Hematopoietic multipotent progenitor cell treated with erythropoietin and hydrocortisone succinate and interleukin-3 and kit ligand, for 15 days (in vitro differentiated cells): ENCODE results near the gene TYW3.
"Not testable (repeated sequence)": the region's sequence is repeated elsewhere in the genome, so short reads cannot be mapped to it uniquely, and the experiment has no call there.

ENCODE experiments used
- DNase-seq: peaks from one replicate; pipeline ENCODE4 v3.0.0-alpha.2; 2015; ENCODE audit warnings: low spot score

Gene TYW3

GRCh38 chr1:74731399-74732052 lies 1.4 kb upstream of the TYW3 start:
- no peak for DNase-seq

- not testable (repeated sequence) for DNase-seq
Measured at GRCh38 chr1:74732071-74732946, 643 bp upstream of the TYW3 start.

DNA sequence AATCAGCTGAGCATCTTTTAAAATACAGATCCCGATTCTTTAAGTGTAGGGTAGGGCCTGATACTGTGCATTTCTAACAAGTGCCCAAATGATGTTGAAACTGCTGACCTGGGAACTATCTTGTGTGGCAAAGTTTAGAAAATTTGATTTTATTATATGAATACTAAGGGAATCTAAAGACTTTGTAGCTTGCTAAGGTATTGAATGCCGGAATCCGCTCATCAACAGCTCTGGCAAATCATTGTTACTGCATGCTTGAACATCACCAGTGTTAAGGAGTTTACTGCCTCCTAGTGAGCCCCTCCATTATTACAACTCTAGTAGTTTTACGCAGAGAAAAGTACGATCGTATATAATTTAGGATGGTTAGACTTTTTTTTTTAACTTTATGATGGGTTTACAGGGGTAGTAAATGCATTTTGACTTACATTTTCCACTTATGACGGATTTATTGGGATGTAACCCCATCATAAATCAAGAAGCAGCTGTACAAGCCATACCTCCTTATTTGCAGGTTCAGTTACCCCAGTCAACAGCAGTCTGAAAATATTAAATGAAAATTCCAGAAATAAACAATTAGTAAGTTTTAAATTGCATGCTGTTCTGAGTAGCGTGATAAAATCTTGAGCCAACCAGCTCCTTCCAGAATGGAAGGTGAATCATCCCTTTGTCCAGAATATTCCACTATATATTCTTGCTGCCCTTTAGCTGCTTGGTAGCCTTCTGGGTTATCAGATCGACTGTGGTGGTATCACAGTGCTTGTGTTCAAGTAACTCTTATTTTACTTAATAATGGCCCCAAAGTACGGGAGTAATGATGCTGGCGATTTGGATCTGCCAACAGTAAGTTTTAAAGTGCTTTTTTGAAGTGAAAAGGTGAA lies 892 bp downstream of the TYW3 start:
- DNase-seq, result peak; percentile 56

DNA sequence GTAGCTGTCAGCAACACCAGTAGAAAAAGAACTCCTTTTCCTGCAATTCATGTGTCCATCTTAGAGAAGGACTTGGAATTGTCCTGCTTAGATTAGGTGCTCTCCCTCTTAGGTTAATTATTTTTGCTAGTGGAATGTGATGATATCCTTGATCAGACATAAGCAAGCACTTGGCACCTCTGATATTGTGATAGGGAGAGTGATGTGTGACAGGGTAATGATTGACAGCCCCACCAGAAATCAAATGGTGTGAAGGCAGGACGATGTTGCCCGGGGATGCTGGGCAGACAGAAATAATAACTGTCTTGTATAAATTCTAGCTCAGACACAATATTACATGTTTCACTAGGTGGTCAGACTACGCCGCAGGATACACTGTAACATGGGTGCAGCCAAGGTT lies 4.4 kb downstream of the TYW3 start:
- no peak for DNase-seq

- DNase-seq, result not testable (repeated sequence)
Measured at GRCh38 chr1:74740307-74740980, 7.5 kb downstream of the TYW3 start.

- DNase-seq, result not testable (repeated sequence)
Measured at GRCh38 chr1:74745247-74745646, 12.3 kb downstream of the TYW3 start.

DNA sequence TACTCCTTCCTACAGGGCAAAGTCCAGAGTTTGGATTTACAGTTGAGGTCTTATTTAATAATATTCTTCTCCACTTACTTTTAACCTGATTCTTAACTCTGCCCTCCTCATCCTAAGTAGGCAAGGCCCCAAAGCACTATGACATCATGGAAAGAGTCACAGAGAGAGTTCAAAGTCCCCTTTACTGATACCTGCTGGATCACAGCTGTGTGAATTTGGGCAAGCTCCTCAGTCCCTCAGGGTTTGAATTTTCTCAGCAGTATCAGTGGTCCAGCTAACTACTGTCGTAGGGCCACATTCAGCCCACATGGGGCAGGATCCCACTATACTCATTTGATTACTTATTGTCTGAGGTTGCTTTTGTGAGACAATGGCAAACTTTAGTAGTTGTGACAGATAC lies 16.0 kb downstream of the TYW3 start:
- DNase-seq, result no peak

DNA sequence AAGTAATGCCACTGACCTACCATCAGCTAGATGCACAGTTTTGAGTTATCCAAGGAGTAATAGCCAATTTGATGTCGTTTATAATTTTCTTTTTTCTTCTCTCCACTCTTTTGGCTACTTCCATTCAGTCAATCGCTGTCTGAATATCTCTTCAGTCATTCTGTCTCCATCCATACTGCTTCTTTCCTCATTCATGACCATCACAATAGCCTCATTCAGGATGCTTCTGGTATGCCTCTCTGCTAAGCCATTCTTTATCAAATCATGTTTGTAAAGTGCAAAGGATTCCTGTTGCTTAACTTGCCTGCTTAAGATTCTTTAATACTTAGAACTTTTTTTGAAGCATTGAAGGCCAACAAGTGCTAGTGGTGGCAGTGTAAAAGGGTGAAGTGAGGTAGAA lies 20.2 kb downstream of the TYW3 start:
- DNase-seq, result no peak

- no peak for DNase-seq
Measured at GRCh38 chr1:74755475-74755874, 22.5 kb downstream of the TYW3 start.

GRCh38 chr1:74756650-74757049 lies 23.7 kb downstream of the TYW3 start:
- not testable (repeated sequence) for DNase-seq

GRCh38 chr1:74763807-74764206 lies 30.9 kb downstream of the TYW3 start:
- no peak for DNase-seq

- DNase-seq, result no peak
Measured at GRCh38 chr1:74766579-74766978, 33.6 kb downstream of the TYW3 start.

DNA sequence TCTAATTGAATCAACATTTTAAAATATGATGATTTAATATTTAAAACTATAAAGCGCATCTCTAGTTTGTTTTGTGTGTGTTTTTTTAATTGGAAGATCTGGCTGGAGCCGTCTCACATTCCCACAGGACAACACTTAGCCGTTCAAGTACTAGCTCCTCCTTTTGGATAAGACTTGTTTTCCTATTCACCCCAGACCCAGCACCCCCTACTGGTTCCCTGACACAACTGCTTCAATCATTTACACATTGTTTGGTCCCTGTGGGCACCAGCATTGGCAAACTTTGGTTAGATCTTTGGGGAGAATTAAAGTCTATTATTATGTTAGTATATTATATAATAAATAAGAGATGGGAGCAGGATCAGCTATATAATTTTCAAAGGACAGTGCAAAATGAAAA lies 34.5 kb downstream of the TYW3 start:
- DNase-seq, result no peak

DNA sequence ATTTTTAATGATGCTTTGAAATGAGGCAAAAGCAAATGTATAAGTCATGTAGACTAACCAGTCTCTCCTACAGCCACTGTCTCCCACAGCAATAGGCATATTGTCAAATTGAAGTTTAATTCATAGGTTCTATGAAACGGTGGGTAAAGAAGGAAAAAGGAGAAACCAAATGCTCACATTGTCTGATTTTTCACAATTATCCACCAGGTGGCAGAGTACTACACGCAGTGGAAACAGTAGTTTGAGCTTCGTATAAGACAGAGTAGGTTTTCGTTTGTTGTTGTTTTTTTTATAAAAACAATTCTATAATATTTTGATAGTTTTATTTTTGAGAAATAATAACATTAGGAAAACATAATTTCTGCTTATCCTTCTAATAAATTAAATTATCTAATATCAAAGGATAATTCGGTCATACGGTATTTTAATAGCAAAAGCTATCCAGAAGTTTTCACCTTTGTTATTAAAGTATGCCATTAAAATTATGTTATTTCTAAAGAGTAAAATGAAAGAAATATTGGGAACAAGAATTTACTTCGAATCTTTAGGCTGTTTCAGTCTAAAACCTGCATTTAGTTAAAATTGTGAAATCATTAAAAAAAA lies 39.1 kb downstream of the TYW3 start:
- DNase-seq, result peak; percentile 12

- DNase-seq, result no peak
Measured at GRCh38 chr1:74772945-74773344, 40.0 kb downstream of the TYW3 start.

DNA sequence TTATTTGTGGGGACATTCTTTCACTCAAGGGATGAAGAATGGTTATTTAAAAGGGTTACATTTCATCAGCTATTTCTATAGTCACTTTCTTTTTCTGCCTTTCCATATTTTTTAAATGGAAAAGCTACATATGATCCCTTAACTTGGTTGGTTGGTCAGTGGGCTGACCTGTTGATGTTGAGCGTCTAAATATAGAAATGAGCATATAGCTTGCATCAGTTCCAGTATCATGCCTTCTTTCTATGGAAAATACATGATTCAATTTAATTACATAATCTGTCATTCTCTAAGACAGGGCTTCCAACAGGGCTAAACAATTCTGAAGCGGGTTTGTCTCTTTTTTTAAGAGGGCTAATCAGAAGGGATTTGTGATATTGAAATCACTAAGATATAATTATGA lies 40.6 kb downstream of the TYW3 start:
- DNase-seq, result no peak

DNA sequence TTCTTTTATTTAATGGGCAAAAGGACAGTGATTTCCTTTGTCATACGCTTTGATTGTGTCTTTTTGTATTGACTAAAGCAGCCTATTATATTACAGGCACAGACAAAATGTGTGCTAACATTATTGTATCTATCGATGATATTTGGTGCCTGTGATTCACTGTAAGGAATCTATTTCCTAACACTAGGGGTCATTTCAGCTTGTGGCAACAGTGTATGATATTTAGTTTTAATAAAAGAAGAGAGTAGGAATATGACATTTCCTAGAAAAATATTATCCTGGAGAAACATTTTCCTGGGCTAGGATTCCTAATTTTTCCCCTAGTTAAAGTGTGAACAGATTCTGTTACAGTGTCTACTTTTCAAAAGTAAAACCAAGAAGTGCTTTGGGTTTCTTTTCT lies 42.8 kb downstream of the TYW3 start:
- no peak for DNase-seq

DNA sequence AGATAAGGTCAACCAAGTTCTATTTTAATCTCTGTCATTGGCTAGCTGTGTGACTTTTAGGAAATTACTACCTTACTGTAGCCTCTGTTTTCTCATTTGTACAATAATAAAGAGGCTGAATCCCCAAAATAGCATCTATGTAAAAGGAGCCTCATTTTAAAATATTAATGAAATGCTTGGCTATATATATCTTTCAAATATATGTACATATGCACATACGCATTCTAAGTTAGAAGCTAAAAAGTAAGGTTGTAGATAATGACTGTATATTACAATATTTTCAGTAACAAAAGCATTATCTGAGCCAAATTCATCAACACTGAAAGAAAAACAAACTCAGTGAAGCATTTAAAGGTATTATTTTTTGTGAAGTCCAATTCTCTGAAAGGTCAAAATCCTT lies 44.6 kb downstream of the TYW3 start:
- no peak for DNase-seq

GRCh38 chr1:74779750-74780149 lies 46.8 kb downstream of the TYW3 start:
- no peak for DNase-seq

- no peak for DNase-seq
Measured at GRCh38 chr1:74780594-74780993, 47.6 kb downstream of the TYW3 start.

GRCh38 chr1:74785944-74786343 lies 53.0 kb downstream of the TYW3 start:
- no peak for DNase-seq

DNA sequence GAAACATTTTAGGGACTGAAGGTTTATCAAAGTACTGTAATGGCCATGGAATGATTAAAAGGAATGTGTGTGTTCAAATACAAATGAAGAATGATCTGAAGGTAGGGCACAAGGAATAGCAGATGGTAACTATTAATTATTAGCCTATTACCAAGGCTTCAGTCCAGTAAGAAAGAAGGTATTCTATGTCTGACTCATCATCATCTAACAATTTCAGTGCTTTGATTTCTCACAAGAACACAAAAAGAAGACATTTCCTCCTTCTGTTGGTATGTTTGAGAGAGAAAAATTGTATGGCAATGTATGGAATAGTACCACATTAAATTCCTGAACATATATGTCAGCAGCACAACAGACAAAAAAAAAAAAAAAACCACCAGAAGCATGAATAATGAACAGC lies 57.5 kb downstream of the TYW3 start:
- no peak for DNase-seq
